Liver (tissue), 9 donors: ENCODE measurements around the gene SEH1L. TPM values are rescaled to one million over a fixed set of nuclear protein-coding genes. Genes with fewer than 3 reads are reported as not detected.

Experiments
- DNase-seq: peaks from one replicate; pipeline ENCODE4 v3.0.0-alpha.2; 2017; ENCODE audit warnings: low spot score
- H3K27ac ChIP-seq, 2 donors: one replicate each; pipeline ENCODE4 v1.7.0; 2013; ENCODE audit warnings: inconsistent platforms in 2 of 2, low read length in 2 of 2, control low read depth in 1 of 2, low read depth in 1 of 2, mild to moderate bottlenecking in 1 of 2
- H3K27me3 ChIP-seq, 4 donors: one replicate each; pipeline versions ENCODE4 v1.6.1 to v1.7.0; 2013; ENCODE audit warnings: low read length in 3 of 4, inconsistent platforms in 1 of 4, mild to moderate bottlenecking in 1 of 4, moderate library complexity in 1 of 4; ENCODE audit not compliant: control insufficient read depth in 4 of 4, insufficient read depth in 4 of 4
- H3K36me3 ChIP-seq, 4 donors: one replicate each; pipeline versions ENCODE4 v1.6.1 to v1.7.0; 2013; ENCODE audit warnings: low read length in 3 of 4, mild to moderate bottlenecking in 3 of 4, low read depth in 1 of 4, moderate library complexity in 1 of 4; ENCODE audit not compliant: control insufficient read depth in 4 of 4, insufficient read depth in 3 of 4
- H3K4me1 ChIP-seq, 4 donors: one replicate each; pipeline versions ENCODE4 v1.6.1 to v1.7.0; 2013; ENCODE audit warnings: low read length in 3 of 4, mild to moderate bottlenecking in 3 of 4, moderate library complexity in 1 of 4; ENCODE audit not compliant: control insufficient read depth in 4 of 4, insufficient read depth in 4 of 4
- H3K4me3 ChIP-seq, 3 donors: one replicate each; pipeline versions ENCODE4 v1.6.1 to v1.7.0; 2013; ENCODE audit warnings: low read length in 3 of 3, control low read depth in 1 of 3, low read depth in 1 of 3, mild to moderate bottlenecking in 1 of 3
- H3K9ac ChIP-seq, 2 donors: one replicate each; pipeline ENCODE4 v1.7.0; 2013; ENCODE audit warnings: low read length in 2 of 2, mild to moderate bottlenecking in 2 of 2, moderate library complexity in 2 of 2, control low read depth in 1 of 2, low read depth in 1 of 2
- H3K9me3 ChIP-seq, 4 donors: one replicate each; pipeline versions ENCODE4 v1.6.1 to v1.7.0; 2013; ENCODE audit warnings: low read length in 3 of 4; ENCODE audit not compliant: control insufficient read depth in 4 of 4
- CTCF ChIP-seq: fragments of 150-350 bp; IDR thresholded peaks from 2 replicates; pipeline ENCODE4 v1.5.1; 2017; ENCODE audit warnings: improper control_type of control experiment, low read depth, low read length; ENCODE audit not compliant: missing input control
- EGR1 ChIP-seq, 2 donors: IDR thresholded peaks; 2 replicates each; pipeline ENCODE4 v1.6.1; 2016 to 2018; ENCODE audit warnings: antibody characterized with exemption in 2 of 2, low read depth in 2 of 2
- FOXA2 ChIP-seq: IDR thresholded peaks from 2 replicates; pipeline ENCODE4 v1.6.1; 2016; ENCODE audit warnings: antibody characterized with exemption
- GABPA ChIP-seq, 2 donors: IDR thresholded peaks in 1 of 2; conservative IDR thresholded peaks in 1 of 2; 2 replicates each; pipeline ENCODE4 v1.6.1; 2016; ENCODE audit warnings: antibody characterized with exemption in 2 of 2, mild to moderate bottlenecking in 1 of 2, moderate library complexity in 1 of 2
- HNF4G ChIP-seq: IDR thresholded peaks from 2 replicates; pipeline ENCODE4 v1.6.1; 2016; ENCODE audit warnings: antibody characterized with exemption
- JUND ChIP-seq, 2 donors: IDR thresholded peaks; 2 replicates each; pipeline ENCODE4 v1.6.1; 2016; ENCODE audit warnings: antibody characterized with exemption in 2 of 2
- MAX ChIP-seq: IDR thresholded peaks from 2 replicates; pipeline ENCODE4 v1.6.1; 2016; ENCODE audit warnings: antibody characterized with exemption
- RAD21 ChIP-seq, 2 donors: IDR thresholded peaks; 2 replicates each; pipeline ENCODE4 v1.6.1; 2016; ENCODE audit warnings: antibody characterized with exemption in 2 of 2, mild to moderate bottlenecking in 2 of 2
- RXRA ChIP-seq, 2 donors: IDR thresholded peaks; 2 replicates each; pipeline ENCODE4 v1.6.1; 2017 to 2018; ENCODE audit warnings: antibody characterized with exemption in 2 of 2, mild to moderate bottlenecking in 1 of 2
- SP1 ChIP-seq: IDR thresholded peaks from 2 replicates; pipeline ENCODE4 v1.6.1; 2018; ENCODE audit warnings: antibody characterized with exemption, mild to moderate bottlenecking
- TAF1 ChIP-seq: conservative IDR thresholded peaks from 2 replicates; pipeline ENCODE4 v1.6.1; 2016; ENCODE audit warnings: antibody characterized with exemption, mild to moderate bottlenecking
- YY1 ChIP-seq: IDR thresholded peaks from 2 replicates; pipeline ENCODE4 v1.6.1; 2016; ENCODE audit warnings: antibody characterized with exemption, mild to moderate bottlenecking
- WGBS: extraction: QIAGEN DNeasy Blood & Tissue Kit; methylation state at CpG from one replicate; pipeline ENCODE4 v1.1.7; 2013; 5-methylcytosine and 5-hydroxymethylcytosine counted together
- polyA plus RNA-seq, 2 donors: library from polyadenylated mRNA; stranded (reverse) in 1 of 2; unstranded in 1 of 2; fragments of 200-250 nt in 1 of 2; fragments of >200 nt in 1 of 2; fragmentation: Nextera tagmentation in 1 of 2; extraction: Ambion mirVana in 1 of 2; gene quantifications; one replicate each; pipeline versions ENCODE4 v1.2.1 to v1.2.3, GENCODE V29; 2013 to 2015
- total RNA-seq, 2 donors: library from RNA; depleted of rRNA; stranded (reverse); fragments of >200 nt; gene quantifications; one replicate each; pipeline ENCODE4 v1.2.3, GENCODE V29; 2014
- TF ChIP-seq, protein P1 (sequence below): IDR thresholded peaks from 2 replicates; pipeline ENCODE4 v1.6.1; 2016; ENCODE audit warnings: antibody characterized with exemption, mild to moderate bottlenecking
- donor health status: healthy.
- donor health status: healthy.
- donor health status: healthy.
- donor health status: healthy.
- donor health status: healthy.

SEH1L gene
- total and polyA plus RNA-seq, 4 donors, result 12.2 to 28.5 (median 16.8) TPM

DNA sequence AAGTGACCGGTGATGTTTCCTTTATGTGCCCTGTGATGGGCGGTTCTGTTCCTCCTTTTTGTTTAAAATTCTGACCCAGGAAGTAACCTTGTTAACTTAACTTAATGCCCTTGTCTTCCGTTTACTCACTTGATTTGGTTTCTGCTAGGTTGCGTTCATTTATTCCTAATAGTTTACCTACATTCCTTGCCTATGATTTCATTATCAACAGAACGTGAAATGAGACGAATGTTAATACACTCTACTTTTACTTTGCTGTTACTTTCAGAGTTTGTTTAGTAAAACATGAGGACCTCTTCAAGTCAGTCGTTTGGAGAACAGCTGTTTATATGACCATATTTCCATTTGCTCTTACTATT lies 44.0 kb downstream of the SEH1L start:
- Histone ChIP-seq H3K4me3 (peak overlapping the region; percentile 59 to 96 (median 81)), H3K4me1 (peaks cover 0 to 20% (median 12%) of the 10 kb centered on the region in 4 donors)
- WGBS, result under 1% methylated on average over 7 of the region's 7 CpGs

GRCh38 chr18:12993439-12993838 lies 45.6 kb downstream of the SEH1L start:
- 91% methylated on average over 2 of the region's 2 CpGs for WGBS
- DNase-seq, result no peak
- no peak overlapping the region for H3K4me3 ChIP-seq
- no peaks in the 10 kb centered on the region for H3K27me3 ChIP-seq
- no peaks in the 10 kb centered on the region for H3K9me3 ChIP-seq
- no peak overlapping the region for H3K27ac ChIP-seq
- no peak for TF ChIP-seq FOXA2
- TF ChIP-seq RXRA (IDR thresholded peaks at IDR 0.05), result no peak
- TF ChIP-seq CTCF, result no peak
- TF ChIP-seq, protein P1, sequence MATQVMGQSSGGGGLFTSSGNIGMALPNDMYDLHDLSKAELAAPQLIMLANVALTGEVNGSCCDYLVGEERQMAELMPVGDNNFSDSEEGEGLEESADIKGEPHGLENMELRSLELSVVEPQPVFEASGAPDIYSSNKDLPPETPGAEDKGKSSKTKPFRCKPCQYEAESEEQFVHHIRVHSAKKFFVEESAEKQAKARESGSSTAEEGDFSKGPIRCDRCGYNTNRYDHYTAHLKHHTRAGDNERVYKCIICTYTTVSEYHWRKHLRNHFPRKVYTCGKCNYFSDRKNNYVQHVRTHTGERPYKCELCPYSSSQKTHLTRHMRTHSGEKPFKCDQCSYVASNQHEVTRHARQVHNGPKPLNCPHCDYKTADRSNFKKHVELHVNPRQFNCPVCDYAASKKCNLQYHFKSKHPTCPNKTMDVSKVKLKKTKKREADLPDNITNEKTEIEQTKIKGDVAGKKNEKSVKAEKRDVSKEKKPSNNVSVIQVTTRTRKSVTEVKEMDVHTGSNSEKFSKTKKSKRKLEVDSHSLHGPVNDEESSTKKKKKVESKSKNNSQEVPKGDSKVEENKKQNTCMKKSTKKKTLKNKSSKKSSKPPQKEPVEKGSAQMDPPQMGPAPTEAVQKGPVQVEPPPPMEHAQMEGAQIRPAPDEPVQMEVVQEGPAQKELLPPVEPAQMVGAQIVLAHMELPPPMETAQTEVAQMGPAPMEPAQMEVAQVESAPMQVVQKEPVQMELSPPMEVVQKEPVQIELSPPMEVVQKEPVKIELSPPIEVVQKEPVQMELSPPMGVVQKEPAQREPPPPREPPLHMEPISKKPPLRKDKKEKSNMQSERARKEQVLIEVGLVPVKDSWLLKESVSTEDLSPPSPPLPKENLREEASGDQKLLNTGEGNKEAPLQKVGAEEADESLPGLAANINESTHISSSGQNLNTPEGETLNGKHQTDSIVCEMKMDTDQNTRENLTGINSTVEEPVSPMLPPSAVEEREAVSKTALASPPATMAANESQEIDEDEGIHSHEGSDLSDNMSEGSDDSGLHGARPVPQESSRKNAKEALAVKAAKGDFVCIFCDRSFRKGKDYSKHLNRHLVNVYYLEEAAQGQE, result no peak
- no peak for TF ChIP-seq EGR1 (IDR thresholded peaks at IDR 0.05; ENCODE audit: low read depth in 2 of 2)
- no peak for TF ChIP-seq GABPA (IDR thresholded peaks at IDR 0.05 in 1 of 2, conservative IDR thresholded peaks at IDR 0.05 in 1 of 2)
- no peak for TF ChIP-seq SP1
- TF ChIP-seq YY1, result no peak
- no peak for TF ChIP-seq RAD21 (IDR thresholded peaks at IDR 0.05)
- no peak for TF ChIP-seq HNF4G
- TF ChIP-seq JUND (IDR thresholded peaks at IDR 0.05), result no peak
- no peaks in the 10 kb centered on the region for H3K36me3 ChIP-seq
- H3K4me1 ChIP-seq, result peaks cover 0 to 20% (median 12%) of the 10 kb centered on the region in 4 donors
- no peak overlapping the region for H3K9ac ChIP-seq

More for the DNA sequence above, 44.0 kb downstream of the SEH1L start:
- TF ChIP-seq YY1 (no peak), MAX (no peak), TAF1 (peak; percentile 4)
- Histone ChIP-seq H3K27ac (peak overlapping the region; percentile 95), H3K9ac (peak overlapping the region; percentile 62 to 87), H3K27me3 (no peaks in the 10 kb centered on the region), H3K9me3 (no peaks in the 10 kb centered on the region), H3K36me3 (no peaks in the 10 kb centered on the region)
- no peak for DNase-seq

DNA sequence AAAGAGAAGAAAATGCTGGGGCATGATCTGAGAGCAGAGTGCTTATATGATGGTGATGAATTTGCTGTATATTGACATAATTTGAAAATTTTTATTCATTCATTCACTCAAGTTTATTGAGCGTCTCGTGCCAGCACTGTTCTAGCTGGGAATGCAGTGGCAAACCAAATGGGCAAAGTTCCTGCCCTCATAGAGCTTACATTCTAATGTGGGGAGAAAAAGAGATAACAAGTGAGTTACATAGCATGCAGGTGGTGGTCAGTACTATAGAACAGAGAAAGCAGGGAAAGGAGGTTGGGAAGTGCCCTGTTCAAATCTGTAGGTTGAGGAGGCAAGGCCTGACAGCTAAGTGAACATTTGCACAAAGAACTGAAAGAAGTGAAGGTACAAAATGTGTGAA lies 47.6 kb downstream of the SEH1L start:
- WGBS, result 74% methylated on average over 2 of the region's 2 CpGs
- no peak overlapping the region for H3K27ac ChIP-seq
- TF ChIP-seq, protein P1, result no peak
- H3K4me3 ChIP-seq, result no peak overlapping the region
- H3K9me3 ChIP-seq, result no peaks in the 10 kb centered on the region
- H3K36me3 ChIP-seq, result no peaks in the 10 kb centered on the region
- H3K27me3 ChIP-seq, result no peaks in the 10 kb centered on the region
- DNase-seq, result no peak
- peaks cover 0 to 15% (median 9%) of the 10 kb centered on the region in 4 donors for H3K4me1 ChIP-seq
- no peak overlapping the region for H3K9ac ChIP-seq
